Measurements from ENCODE around the gene NFXL1.

DNA sequence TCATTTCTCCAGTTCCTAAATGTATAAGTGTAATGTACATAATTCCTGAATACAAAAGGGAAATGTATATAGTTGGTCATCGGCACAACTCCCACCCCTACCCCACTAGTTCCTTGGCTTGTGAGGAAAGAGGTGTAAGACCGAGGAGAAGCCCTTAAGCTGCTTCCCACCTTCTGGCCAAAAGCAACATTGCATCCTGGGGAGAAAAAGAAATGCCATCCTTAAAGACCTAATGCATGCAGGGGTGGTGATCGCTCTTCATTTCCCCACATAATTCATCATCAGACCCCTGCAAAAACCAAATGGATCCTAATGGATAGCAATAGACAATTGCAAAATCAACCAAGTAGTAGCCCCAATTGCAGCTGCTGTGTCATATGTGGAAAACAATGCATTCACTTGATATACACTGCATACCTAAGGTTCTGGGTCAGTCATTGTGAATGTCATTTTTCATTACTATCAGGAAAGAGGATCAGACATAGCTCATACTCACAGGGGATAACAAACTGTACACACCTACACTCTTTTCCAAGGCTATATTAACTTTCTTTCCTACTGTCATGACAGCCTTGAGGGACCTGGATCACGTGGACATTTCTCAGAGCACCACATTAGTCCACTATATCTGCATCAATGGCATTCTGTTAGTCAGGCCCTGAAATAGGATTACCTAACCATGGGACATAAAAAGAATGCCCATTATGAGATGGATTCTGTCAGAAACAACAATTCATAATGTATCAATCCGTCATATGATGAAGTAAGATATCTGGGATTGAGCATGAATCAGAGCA, 31.7 kb upstream of the NFXL1 start:
- TF ChIP-seq POLR2AphosphoS5 (IDR thresholded peaks at IDR 0.05; ENCODE audit: low read depth, low read length) (no peak), TAF1 (IDR thresholded peaks at IDR 0.05; ENCODE audit: borderline replicate concordance, low read depth, low read length) (no peak), POLR2A (IDR thresholded peaks at IDR 0.05; ENCODE audit: low read depth, low read length) (no peak)
